ENCODE measurements around the gene CMTM4.

The CMTM4 gene

DNA sequence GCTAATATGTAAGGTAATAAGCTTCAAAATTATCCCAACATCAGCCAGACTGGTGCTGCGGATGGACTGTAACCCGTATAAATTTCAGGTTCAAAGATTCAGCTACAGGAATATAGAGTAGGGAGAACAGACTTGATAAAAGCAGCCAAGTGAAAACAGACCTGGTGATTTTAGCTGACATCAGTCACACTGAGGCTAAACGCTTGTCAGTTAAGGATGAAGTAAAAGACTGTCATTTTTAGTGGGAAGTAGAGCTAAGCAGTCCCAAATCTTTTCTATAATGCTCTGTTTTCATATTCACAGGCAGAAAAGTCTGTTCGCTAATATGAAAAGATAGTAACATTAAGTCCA, 35.4 kb downstream of the CMTM4 start:
- no peak for TF ChIP-seq TOX (CRISPR knock-in tag; IDR thresholded peaks at IDR 0.05; ENCODE audit: borderline replicate concordance)
- TF ChIP-seq ZFP30 (CRISPR knock-in tag; IDR thresholded peaks at IDR 0.05) = no peak
- TF ChIP-seq, protein P1, sequence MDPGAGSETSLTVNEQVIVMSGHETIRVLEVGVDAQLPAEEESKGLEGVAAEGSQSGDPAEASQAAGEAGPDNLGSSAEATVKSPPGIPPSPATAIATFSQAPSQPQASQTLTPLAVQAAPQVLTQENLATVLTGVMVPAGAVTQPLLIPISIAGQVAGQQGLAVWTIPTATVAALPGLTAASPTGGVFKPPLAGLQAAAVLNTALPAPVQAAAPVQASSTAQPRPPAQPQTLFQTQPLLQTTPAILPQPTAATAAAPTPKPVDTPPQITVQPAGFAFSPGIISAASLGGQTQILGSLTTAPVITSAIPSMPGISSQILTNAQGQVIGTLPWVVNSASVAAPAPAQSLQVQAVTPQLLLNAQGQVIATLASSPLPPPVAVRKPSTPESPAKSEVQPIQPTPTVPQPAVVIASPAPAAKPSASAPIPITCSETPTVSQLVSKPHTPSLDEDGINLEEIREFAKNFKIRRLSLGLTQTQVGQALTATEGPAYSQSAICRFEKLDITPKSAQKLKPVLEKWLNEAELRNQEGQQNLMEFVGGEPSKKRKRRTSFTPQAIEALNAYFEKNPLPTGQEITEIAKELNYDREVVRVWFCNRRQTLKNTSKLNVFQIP (CRISPR knock-in tag; IDR thresholded peaks at IDR 0.05; ENCODE audit: borderline replicate concordance, low read depth) = no peak
- TF ChIP-seq GLIS3 (CRISPR knock-in tag; IDR thresholded peaks at IDR 0.05) = no peak
- TF ChIP-seq OSR1 (CRISPR knock-in tag; IDR thresholded peaks at IDR 0.05) = no peak
- TF ChIP-seq ZNF8 (CRISPR knock-in tag; IDR thresholded peaks at IDR 0.05) = no peak
- no peak; the same call in 1 of the 2 replicates for TF ChIP-seq TCF4 (CRISPR knock-in tag; IDR thresholded peaks at IDR 0.05; ENCODE audit: borderline replicate concordance)
- TF ChIP-seq, protein P2, sequence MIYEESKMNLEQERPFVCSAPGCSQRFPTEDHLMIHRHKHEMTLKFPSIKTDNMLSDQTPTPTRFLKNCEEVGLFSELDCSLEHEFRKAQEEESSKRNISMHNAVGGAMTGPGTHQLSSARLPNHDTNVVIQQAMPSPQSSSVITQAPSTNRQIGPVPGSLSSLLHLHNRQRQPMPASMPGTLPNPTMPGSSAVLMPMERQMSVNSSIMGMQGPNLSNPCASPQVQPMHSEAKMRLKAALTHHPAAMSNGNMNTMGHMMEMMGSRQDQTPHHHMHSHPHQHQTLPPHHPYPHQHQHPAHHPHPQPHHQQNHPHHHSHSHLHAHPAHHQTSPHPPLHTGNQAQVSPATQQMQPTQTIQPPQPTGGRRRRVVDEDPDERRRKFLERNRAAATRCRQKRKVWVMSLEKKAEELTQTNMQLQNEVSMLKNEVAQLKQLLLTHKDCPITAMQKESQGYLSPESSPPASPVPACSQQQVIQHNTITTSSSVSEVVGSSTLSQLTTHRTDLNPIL (CRISPR knock-in tag; IDR thresholded peaks at IDR 0.05; ENCODE audit: low read depth) = no peak
- no peak for TF ChIP-seq ISL1 (CRISPR knock-in tag; IDR thresholded peaks at IDR 0.05)
- TF ChIP-seq, protein P3, sequence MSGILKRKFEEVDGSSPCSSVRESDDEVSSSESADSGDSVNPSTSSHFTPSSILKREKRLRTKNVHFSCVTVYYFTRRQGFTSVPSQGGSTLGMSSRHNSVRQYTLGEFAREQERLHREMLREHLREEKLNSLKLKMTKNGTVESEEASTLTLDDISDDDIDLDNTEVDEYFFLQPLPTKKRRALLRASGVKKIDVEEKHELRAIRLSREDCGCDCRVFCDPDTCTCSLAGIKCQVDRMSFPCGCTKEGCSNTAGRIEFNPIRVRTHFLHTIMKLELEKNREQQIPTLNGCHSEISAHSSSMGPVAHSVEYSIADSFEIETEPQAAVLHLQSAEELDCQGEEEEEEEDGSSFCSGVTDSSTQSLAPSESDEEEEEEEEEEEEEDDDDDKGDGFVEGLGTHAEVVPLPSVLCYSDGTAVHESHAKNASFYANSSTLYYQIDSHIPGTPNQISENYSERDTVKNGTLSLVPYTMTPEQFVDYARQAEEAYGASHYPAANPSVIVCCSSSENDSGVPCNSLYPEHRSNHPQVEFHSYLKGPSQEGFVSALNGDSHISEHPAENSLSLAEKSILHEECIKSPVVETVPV (CRISPR knock-in tag; IDR thresholded peaks at IDR 0.05) = no peak
- peak; percentile 18 for ATAC-seq

DNA sequence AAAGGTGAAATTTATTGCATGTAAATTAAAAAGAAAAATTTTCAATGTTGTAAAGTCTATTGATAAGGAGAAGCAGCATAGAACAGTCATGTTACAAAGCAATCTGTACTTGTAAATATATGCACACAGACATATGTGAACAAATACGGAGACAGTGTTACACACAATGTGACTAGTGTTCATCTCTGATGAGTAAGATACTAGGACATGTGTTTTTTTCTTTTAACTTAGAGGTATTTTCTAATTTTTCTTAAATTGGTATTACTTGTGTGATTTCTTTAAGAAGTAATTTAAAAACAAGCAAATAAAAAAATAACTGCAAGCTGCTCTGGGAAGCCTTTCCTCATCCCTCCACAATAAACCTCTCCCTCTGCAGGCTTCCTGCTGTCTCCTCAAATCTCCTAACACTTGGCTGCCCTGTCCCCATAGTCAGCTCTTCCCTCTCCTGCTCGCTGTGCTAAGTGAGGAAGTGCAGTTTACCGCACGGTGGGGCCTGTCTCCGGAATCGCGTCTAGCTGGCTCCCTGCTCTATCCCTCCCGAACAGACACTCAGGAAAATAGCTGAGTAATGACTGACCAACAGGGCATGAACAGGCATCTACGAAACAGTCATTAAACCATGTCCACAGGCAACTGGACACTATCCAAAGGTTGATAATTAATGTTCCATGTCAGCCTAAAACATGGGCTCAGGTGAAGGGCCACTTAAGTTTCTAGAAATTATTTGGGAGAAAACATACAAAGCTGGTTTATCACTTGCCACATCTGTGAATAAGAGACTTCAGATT, 35.9 kb downstream of the CMTM4 start:
- peak; percentile 93 for ATAC-seq

DNA sequence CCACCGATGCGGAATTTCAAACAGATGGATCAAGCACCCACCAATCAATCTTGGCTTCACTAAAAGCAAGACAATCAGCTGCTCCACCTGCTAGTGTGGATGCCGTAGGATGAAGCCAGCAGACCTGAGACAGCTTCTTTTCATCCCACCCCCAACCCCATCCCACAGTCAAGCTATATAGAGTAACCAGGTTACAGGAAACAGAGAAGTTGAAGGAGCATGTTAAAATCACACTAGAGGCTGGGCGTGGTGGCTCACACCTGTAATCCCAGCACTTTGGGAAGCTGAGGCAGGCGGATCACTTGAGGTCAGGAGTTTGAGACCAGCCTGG, 37.7 kb downstream of the CMTM4 start:
- TF ChIP-seq RARB (CRISPR knock-in tag; IDR thresholded peaks at IDR 0.05) = no peak
- TF ChIP-seq SNAI2 (CRISPR knock-in tag; IDR thresholded peaks at IDR 0.05) = no peak
- no peak for TF ChIP-seq TCF4 (CRISPR knock-in tag; IDR thresholded peaks at IDR 0.05; ENCODE audit: borderline replicate concordance)
- TF ChIP-seq ZFP30 (CRISPR knock-in tag; IDR thresholded peaks at IDR 0.05) = no peak
- TF ChIP-seq ZNF8 (CRISPR knock-in tag; IDR thresholded peaks at IDR 0.05) = no peak
- TF ChIP-seq, protein P2 (CRISPR knock-in tag; IDR thresholded peaks at IDR 0.05; ENCODE audit: low read depth) = no peak
- no peak for TF ChIP-seq GLIS3 (CRISPR knock-in tag; IDR thresholded peaks at IDR 0.05)
- TF ChIP-seq ZC3H10 (CRISPR knock-in tag; IDR thresholded peaks at IDR 0.05) = no peak
- TF ChIP-seq ZNF70 (CRISPR knock-in tag; IDR thresholded peaks at IDR 0.05) = no peak
- TF ChIP-seq, protein P3 (CRISPR knock-in tag; IDR thresholded peaks at IDR 0.05) = no peak
- TF ChIP-seq OSR1 (CRISPR knock-in tag; IDR thresholded peaks at IDR 0.05) = no peak
- TF ChIP-seq ZNF565 (CRISPR knock-in tag; conservative IDR thresholded peaks at IDR 0.05; ENCODE audit: low read depth) = no peak
- no peak for TF ChIP-seq ZFP3 (CRISPR knock-in tag; IDR thresholded peaks at IDR 0.05)
- no peak for TF ChIP-seq ARNTL (CRISPR knock-in tag; IDR thresholded peaks at IDR 0.05; ENCODE audit: borderline replicate concordance, low read depth)

More for the DNA sequence above, 35.9 kb downstream of the CMTM4 start:
- TF ChIP-seq CSDC2 (CRISPR knock-in tag; IDR thresholded peaks at IDR 0.05) = no peak
- TF ChIP-seq, protein P4, sequence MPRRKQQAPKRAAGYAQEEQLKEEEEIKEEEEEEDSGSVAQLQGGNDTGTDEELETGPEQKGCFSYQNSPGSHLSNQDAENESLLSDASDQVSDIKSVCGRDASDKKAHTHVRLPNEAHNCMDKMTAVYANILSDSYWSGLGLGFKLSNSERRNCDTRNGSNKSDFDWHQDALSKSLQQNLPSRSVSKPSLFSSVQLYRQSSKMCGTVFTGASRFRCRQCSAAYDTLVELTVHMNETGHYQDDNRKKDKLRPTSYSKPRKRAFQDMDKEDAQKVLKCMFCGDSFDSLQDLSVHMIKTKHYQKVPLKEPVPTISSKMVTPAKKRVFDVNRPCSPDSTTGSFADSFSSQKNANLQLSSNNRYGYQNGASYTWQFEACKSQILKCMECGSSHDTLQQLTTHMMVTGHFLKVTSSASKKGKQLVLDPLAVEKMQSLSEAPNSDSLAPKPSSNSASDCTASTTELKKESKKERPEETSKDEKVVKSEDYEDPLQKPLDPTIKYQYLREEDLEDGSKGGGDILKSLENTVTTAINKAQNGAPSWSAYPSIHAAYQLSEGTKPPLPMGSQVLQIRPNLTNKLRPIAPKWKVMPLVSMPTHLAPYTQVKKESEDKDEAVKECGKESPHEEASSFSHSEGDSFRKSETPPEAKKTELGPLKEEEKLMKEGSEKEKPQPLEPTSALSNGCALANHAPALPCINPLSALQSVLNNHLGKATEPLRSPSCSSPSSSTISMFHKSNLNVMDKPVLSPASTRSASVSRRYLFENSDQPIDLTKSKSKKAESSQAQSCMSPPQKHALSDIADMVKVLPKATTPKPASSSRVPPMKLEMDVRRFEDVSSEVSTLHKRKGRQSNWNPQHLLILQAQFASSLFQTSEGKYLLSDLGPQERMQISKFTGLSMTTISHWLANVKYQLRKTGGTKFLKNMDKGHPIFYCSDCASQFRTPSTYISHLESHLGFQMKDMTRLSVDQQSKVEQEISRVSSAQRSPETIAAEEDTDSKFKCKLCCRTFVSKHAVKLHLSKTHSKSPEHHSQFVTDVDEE (CRISPR knock-in tag; IDR thresholded peaks at IDR 0.05) = peak; percentile 83; the same call in 1 of the 2 replicates
- TF ChIP-seq ISL1 (CRISPR knock-in tag; IDR thresholded peaks at IDR 0.05) = 0 out of 2 replicates have a peak, but pooled peaks have one; percentile 29
- TF ChIP-seq ZFP30 (CRISPR knock-in tag; IDR thresholded peaks at IDR 0.05) = no peak
- TF ChIP-seq, protein P2 (CRISPR knock-in tag; IDR thresholded peaks at IDR 0.05; ENCODE audit: low read depth) = no peak
- no peak for TF ChIP-seq ZNF70 (CRISPR knock-in tag; IDR thresholded peaks at IDR 0.05)
- TF ChIP-seq TCF4 (CRISPR knock-in tag; IDR thresholded peaks at IDR 0.05; ENCODE audit: borderline replicate concordance) = 0 out of 2 replicates have a peak, but pooled peaks have one; percentile 9
- TF ChIP-seq BACH2 (CRISPR knock-in tag; IDR thresholded peaks at IDR 0.05; ENCODE audit: borderline replicate concordance) = peak; percentile 81; the same call in 1 of the 2 replicates
- 0 out of 2 replicates have a peak, but pooled peaks have one; percentile 21 for TF ChIP-seq ZFP3 (CRISPR knock-in tag; IDR thresholded peaks at IDR 0.05)

More for the DNA sequence above, 37.7 kb downstream of the CMTM4 start:
- ATAC-seq = no peak
